Stimulated activated CD8-positive, alpha-beta memory T cell treated with anti-CD3 and anti-CD28 coated beads, Interleukin-15, amount 100 ng/mL, for 1 hour (primary cell): ENCODE results near the gene HUNK.

Experiments
- DNase-seq: peaks from one replicate; pipeline ENCODE4 v3.0.0-alpha.2; 2020; ENCODE audit warnings: low read depth

Gene HUNK

GRCh38 chr21:31959881-31960280 lies 87.1 kb downstream of the HUNK start:
- DNase-seq = no peak

DNA sequence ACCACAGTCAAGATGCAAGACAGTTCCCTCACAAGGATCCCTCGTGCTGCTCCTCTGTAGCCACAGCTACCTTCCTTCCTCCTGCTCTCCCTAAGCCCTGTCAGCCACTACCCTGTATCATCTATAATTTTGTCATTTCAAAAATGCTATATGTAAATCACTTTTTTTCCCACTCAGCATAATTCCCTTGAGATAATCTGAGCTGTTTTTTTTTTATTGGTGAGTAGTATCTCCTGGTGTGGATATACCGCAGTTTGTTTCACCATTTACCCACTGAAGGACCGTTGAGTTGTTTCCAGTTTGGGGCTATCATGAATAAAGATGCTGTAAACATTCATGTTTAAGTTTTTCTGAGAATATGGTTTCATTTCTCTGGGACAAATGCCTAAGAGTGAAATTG lies 88.2 kb downstream of the HUNK start:
- no peak for DNase-seq

GRCh38 chr21:31961704-31962103 lies 88.9 kb downstream of the HUNK start:
- no peak for DNase-seq

DNA sequence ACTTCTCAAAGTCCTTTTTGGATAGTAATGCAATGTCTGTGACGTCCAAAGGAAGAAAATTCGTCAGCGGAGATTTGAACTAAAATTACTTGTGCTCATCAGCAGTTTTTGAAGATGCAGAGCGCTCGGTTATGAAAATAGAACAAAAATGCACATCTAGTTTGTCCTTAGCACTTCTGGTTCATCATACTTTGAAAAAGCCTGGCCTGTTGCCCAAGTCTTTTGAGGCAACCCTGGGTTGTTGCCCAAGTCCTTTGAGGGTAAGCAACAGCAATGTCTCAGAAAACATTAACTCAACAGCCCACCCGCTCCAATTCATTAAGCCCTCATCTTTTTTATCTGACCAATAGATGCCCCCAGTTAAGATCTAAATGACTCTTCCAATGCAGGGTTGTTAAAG lies 91.9 kb downstream of the HUNK start:
- DNase-seq = no peak

DNA sequence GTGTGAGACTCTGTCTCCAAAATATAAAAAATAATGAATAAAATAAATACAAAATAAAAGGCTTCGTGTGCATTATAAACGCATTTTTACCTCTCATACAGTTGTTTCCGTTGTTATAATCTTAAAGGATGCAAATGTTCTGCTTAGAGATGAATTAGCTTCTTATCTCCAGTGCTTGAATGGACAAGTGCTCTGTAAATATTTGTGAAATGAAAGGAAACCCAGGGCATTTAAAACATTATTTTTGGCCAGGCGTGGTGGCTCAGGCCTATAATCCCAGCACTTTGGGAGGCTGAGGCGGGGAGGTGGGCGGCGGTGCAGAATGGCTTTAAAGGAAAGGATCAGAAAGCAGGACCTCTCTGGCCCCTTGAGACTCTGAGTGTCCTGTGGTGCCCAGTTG lies 94.5 kb downstream of the HUNK start:
- DNase-seq = no peak

- DNase-seq = no peak
These were observed 99.8 kb downstream of the HUNK start for GRCh38 chr21:31972622-31973021.

DNA sequence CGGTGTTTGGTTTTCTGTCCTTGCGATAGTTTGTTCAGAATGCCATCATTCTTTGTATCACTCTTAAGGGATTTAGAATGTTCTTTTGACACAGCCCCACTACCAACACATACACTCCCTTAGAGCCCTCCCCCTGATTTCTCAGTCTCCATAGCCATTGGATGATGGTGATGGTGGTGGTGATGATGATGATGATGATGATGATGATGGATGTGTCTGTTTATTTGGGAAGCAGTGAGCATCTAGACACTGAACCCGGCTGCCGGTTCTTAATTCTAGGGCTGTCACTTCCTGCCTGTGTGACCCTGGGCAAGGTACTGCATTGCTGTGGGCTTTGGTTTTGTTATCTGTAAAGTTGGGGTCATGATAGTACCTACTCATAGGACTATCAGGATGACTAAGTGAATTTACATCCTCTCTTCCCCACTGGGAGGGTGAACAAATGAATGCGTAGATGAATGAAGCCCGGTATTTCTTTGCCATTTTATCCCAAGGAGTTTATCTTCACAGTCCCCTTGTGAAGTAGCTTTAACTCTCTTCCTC lies 100.7 kb downstream of the HUNK start:
- no peak for DNase-seq

DNA sequence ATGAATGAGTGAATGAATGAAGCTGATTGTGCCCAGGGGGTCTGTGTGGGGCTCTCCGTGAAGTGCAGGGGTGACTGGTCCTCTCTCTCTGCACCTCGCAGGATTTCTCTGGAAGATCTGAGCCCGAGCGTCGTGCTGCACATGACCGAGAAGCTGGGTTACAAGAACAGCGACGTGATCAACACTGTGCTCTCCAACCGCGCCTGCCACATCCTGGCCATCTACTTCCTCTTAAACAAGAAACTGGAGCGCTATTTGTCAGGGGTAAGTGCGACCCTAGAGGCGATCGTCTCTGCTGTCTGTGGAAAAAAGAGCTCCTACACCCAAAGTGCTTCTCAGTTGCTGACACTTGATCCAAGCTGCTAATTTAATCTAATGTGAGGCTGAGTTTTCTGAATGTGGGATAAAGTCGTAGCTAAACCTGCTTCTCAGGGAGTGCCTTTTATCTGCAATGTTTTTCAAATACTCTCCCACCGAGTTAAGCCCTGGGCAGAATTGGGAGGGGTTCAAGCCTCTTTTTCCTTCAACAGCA lies 101.7 kb downstream of the HUNK start:
- peak; percentile 0 for DNase-seq

GRCh38 chr21:31975491-31975890 lies 102.7 kb downstream of the HUNK start:
- no peak for DNase-seq

- no peak for DNase-seq
These were observed 105.0 kb downstream of the HUNK start for GRCh38 chr21:31977816-31978215.

- no peak for DNase-seq
These were observed 110.3 kb downstream of the HUNK start for GRCh38 chr21:31983120-31983519.

DNA sequence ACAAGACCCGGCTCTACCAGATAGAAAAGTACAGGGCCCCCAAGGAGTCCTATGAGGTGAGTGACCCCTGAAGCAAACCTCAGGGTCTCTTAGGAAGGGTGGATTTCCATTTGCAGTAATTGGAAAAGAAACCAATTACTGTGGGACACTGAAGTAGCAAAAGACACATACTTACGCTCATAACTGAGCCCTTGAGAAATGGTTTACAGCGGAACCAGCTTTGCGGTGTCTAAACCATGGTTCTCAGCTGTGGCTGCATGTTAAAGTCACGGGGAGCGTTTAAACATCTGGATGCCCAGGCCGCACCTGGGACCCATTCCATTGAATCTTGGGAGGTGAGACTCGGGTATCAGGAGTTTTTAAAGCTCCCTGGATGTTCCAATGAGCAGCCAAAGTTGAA lies 110.7 kb downstream of the HUNK start:
- no peak for DNase-seq

- no peak for DNase-seq
These were observed 112.6 kb downstream of the HUNK start for GRCh38 chr21:31985398-31985797.

- DNase-seq = no peak
These were observed 113.4 kb downstream of the HUNK start for GRCh38 chr21:31986035-31986856.

DNA sequence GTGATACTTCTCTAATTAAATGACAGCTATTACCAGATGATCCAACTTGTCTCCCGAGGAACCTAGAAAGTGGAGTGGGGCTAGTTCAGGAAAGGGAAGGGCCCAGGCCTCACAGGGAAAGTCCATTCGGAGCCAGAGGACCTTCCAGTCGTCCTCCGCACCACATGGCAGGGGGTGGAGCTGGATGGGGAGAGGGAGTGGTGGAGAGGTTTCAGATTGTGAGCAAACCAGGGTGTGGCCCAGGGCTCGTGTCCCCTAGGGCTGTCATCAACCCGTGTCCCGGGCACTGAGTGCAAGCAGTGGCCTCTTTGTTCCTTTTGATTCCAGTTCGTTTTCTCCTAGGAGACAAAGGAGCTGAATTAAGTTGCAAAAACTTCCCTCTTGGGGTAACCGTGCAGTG lies 114.9 kb downstream of the HUNK start:
- no peak for DNase-seq

DNA sequence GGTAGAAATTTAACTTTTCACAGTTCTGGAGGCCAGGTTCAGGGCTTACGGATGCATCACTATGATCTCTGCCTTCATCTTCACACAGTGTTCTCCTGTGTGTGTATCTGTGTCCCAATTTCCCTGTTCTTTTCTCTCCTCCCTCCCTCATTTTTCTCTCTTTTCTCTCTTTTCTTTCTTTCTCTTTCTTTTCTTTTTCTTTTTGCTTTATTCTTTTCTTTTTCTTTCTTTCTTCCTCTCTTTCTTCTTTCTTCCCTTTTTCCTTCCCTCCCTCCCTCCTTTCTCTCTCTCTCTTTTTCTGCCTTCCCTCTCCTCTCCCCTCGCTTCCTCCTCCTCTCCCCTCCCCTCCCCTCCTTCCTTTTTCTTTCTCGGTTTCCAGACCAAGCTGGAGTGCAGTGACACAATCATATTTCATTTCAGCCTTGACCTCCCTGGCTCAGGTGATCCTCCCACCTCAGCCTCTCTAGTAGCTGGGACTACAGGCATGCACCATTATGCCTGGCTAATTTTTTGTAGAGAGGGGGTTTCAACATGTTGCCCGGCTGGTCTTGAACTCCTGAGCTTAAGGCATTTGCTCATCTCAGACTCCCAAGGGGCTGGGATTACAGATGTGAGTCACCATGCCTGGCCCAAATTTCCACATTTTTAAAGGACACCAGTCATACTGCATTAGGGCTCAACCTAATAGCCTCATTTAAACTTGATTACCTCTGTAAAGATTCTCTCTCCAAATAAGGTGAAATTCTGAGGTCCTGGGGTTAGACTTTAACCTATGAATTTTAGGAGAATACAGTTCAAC lies 115.9 kb downstream of the HUNK start:
- DNase-seq = no peak

DNA sequence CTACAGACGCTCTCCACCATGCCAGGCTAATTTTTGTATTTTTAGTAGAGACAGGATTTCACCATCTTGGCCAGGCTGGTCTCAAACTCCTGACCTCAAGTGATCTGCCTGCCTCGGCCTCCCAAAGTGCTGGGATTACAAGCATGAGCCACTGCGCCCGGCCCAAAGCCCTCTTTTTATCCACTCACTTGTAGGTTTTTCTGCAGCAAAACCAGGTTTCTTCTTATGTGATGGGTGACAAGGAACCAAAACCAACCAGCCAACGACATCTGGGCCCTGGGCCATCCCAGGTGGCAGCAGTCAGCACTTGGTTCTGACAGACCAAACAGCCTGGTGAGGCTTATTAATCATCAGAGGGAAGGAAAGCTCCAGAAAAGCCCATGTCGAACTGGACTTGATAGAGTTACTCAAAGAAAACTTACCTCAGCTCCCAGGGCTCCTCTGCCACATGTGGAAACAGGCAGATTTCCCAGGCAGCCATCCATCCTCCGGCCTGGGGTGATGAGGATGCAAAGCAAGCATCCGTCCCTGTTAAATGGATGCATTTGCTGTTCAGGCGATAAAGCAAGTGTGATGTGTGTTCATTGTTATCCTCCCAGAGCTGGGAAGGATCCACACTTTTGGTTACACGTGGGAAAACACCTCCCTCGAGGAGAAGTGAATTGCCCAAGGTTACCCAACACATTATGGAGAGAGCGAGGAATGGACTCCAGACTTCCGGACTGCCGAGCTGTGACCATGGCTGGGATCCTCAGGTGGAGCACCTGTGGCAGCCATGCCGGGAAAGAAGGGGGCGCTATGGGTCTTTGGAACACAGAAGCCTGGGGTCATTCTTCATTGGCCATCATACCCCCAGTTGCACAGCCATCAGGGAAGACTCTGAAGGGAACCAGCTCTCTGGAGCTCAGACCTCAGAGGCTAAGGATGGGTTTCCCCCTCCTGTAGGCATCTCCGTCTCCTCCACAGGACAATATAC lies 118.8 kb downstream of the HUNK start:
- no peak for DNase-seq

GRCh38 chr21:31992391-31992790 lies 119.6 kb downstream of the HUNK start:
- DNase-seq = no peak

DNA sequence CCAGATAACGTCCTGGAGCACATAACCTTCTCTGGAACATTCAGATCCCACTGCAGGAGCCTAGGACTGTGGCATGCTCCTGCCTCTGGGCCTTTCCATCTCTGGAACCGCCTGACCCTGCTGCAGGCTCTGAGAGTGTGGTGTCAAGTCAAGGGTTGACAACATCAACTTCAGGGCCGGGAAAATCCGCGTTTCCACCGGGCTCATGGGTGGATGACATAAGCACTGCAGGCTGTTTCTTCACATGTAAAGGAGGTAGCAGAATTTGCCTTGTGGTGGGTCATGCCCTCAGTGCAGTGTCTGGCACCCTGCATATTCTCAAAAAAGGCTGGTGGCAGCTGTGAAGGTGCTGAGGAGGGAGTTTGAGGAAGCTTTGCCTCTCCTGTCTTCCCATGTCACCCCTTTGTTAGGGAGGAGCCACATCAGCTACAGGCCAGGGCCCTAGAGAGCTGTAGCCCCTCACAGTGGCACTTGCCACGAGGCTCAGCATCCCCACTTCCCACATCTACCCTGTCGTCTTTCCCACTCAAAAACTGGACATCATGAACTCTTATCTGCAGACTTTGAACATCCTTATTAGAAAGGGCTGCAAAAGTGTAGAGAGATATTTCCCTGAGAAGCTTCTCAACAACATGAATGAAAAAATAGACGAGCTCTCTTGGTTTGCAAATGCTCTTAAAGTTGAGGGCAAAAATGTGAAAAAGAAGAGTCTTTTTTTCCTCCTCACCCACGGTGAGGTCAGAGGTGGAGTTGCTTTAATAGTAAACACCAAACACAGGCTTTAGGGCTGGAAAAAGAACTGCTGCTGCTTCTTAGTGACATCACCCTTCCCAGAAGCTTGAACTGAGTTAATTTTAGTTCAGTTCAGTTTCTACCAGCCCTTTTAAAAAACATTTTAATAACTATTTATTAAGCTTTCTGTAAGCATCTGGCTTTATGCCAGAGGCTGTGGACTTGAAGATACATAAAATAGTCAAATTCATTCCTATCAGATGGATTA lies 121.3 kb downstream of the HUNK start:
- no peak for DNase-seq

DNA sequence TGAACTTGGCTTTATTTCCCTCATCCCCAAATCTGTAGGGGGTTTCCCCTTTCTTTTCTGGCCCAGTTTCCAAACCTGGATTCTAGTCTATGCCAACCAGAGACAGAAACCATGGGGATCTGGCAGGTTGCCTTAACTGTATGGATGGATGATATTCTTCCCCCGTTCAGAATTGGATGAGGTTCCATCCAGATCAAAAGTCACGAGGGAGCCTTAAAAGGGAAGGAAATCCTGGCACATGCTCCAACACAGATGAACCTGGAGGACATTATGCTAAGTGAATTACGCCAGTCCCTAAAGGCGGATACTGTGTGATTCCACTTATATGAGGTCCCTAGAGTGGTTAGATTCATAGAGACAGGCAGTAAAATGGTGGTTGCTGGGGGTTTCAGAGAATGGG lies 124.4 kb downstream of the HUNK start:
- no peak for DNase-seq
